ENCODE measurements around the gene MRPS25. TPM values are rescaled to one million over a fixed set of nuclear protein-coding genes. Genes with fewer than 3 reads are reported as not detected.
A peak's percentile ranks its signal among the peaks of the same experiment; 100 is the strongest.

Gene MRPS25
- total and polyA plus RNA-seq, 2 experiments from 2014 or later, result 47.9 to 75.0 TPM

- TF ChIP-seq ETS1 (IDR thresholded peaks at IDR 0.05) (no peak), ZNF114 (CRISPR knock-in tag; IDR thresholded peaks at IDR 0.05) (no peak), POLR2AphosphoS5 (IDR thresholded peaks at IDR 0.05; ENCODE audit: low read depth) (no peak), NANOG (IDR thresholded peaks at IDR 0.05; ENCODE audit: borderline replicate concordance) (no peak), JUNB (IDR thresholded peaks at IDR 0.05; ENCODE audit: unreplicated experiment) (no peak)
Measured at GRCh38 chr3:15064299-15064834, 748 bp downstream of the MRPS25 start (continued).

GRCh38 chr3:15063656-15064286 is 1.3 kb downstream of the MRPS25 start:
- Histone ChIP-seq H3K36me3 (ENCODE audit: insufficient read depth) (peaks cover 3% of the 10 kb centered on the region), H4K20me1 (replicated peaks; ENCODE audit: insufficient read depth) (peaks cover 8% of the 10 kb centered on the region; the same call in 1 of the 2 replicates), H3F3A (replicated peaks; ENCODE audit: low read depth) (no peaks in the 10 kb centered on the region), H3K27ac (ENCODE audit: low read depth) (no peak overlapping the region), H3K79me2 (replicated peaks; ENCODE audit: insufficient read depth) (peaks cover 44% of the 10 kb centered on the region), H2AFZ (no peak overlapping the region), H3K4me1 (ENCODE audit: insufficient read depth) (peaks cover 6% of the 10 kb centered on the region; the same call in 1 of the 2 replicates), H3K9me2 (ENCODE audit: insufficient read depth) (no peaks in the 10 kb centered on the region), H3K27me3 (ENCODE audit: insufficient read depth) (no peaks in the 10 kb centered on the region), H3K4me3 (peak overlapping the region; percentile 93), H3K4me2 (peak overlapping the region; percentile 77)
- peaks cover 4% of the 10 kb centered on the region for H3K9me3 Mint-ChIP-seq
- peak overlapping the region; percentile 78; the same call in 1 of the 2 replicates for H3K27ac Mint-ChIP-seq
- peaks cover 18% of the 10 kb centered on the region for H3K4me1 Mint-ChIP-seq
- TF ChIP-seq EZH2 (IDR thresholded peaks at IDR 0.05; ENCODE audit: low read depth, unreplicated experiment), result no peak
- peak overlapping the region; percentile 98 for H3K4me3 Mint-ChIP-seq
- H3K27me3 Mint-ChIP-seq (ENCODE audit: insufficient read depth, low read depth, poor library complexity), result peaks cover 12% of the 10 kb centered on the region
- ATAC-seq (no peak), DNase-seq (ENCODE audit: low spot score) (no peak)
- H3K36me3 Mint-ChIP-seq (ENCODE audit: low read depth), result peaks cover 41% of the 10 kb centered on the region

GRCh38 chr3:15063238-15063637 is 1.9 kb downstream of the MRPS25 start:
- H3K9me3 Mint-ChIP-seq, result peaks cover 4% of the 10 kb centered on the region
- Histone ChIP-seq H3K27ac (ENCODE audit: low read depth) (no peak overlapping the region), H4K20me1 (replicated peaks; ENCODE audit: insufficient read depth) (peaks cover 8% of the 10 kb centered on the region; the same call in 1 of the 2 replicates), H3K4me2 (peak overlapping the region; percentile 77), H3K79me2 (replicated peaks; ENCODE audit: insufficient read depth) (peaks cover 50% of the 10 kb centered on the region), H3K4me1 (ENCODE audit: insufficient read depth) (peaks cover 6% of the 10 kb centered on the region; the same call in 1 of the 2 replicates), H3F3A (replicated peaks; ENCODE audit: low read depth) (no peaks in the 10 kb centered on the region), H2AFZ (no peak overlapping the region), H3K9me2 (ENCODE audit: insufficient read depth) (no peaks in the 10 kb centered on the region), H3K36me3 (ENCODE audit: insufficient read depth) (peaks cover 8% of the 10 kb centered on the region), H3K4me3 (peak overlapping the region; percentile 93), H3K27me3 (ENCODE audit: insufficient read depth) (no peaks in the 10 kb centered on the region)
- TF ChIP-seq STAT1 (IDR thresholded peaks at IDR 0.05; ENCODE audit: unreplicated experiment) (no peak), CREB1 (CRISPR knock-in tag; IDR thresholded peaks at IDR 0.05; ENCODE audit: low read depth) (no peak), EZH2phosphoT487 (IDR thresholded peaks at IDR 0.05; ENCODE audit: unreplicated experiment) (no peak), ETS1 (IDR thresholded peaks at IDR 0.05) (no peak), JUNB (IDR thresholded peaks at IDR 0.05; ENCODE audit: unreplicated experiment) (no peak), ZNF462 (CRISPR knock-in tag; IDR thresholded peaks at IDR 0.05) (no peak)
- 0 out of 2 replicates have a peak overlapping the region, but pooled peaks have one; percentile 65 for H3K27ac Mint-ChIP-seq
- peaks cover 47% of the 10 kb centered on the region for H3K36me3 Mint-ChIP-seq (ENCODE audit: low read depth)
- ATAC-seq (no peak), DNase-seq (ENCODE audit: low spot score) (no peak)
- H3K4me1 Mint-ChIP-seq, result peaks cover 18% of the 10 kb centered on the region
- peak overlapping the region; percentile 98 for H3K4me3 Mint-ChIP-seq
- peaks cover 10% of the 10 kb centered on the region for H3K27me3 Mint-ChIP-seq (ENCODE audit: insufficient read depth, low read depth, poor library complexity)

All from GM23338 (cell line).